Activated CD4-positive, alpha-beta T cell treated with anti-CD3 and anti-CD28 coated beads, Interleukin-2, Interleukin-4, amounts not matched to agents 100 ng/mL and 50 ng/mL, durations not matched to agents 16 hours and 8 hours (primary cell): ENCODE data around the gene PSMB5.

Experiments
- DNase-seq: peaks from one replicate; pipeline ENCODE4 v3.0.0-alpha.2; 2020; ENCODE audit warnings: low spot score

PSMB5 gene

GRCh38 chr14:23043754-23044153 is 9.1 kb upstream of the PSMB5 start:
- no peak for DNase-seq

DNA sequence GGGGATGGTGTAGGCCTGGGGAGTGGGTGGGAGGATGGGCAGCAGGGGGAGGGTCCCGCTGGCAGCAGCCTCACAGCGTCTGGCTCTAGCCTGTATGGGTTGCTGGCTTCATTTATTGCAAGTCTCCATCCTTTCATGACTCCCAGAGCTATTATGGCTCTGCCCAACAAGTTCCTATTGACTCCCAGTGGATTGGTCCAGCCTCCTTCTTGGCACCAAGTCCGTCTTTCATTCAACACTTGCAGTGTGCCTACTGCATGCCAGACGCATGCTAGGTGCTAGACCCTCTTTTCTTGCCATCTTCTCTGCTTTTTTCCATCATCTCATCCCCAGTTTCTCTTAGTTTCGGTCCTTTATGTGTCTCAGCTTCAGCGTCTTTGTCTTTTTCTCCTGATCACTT is 8.4 kb upstream of the PSMB5 start:
- DNase-seq: no peak

DNA sequence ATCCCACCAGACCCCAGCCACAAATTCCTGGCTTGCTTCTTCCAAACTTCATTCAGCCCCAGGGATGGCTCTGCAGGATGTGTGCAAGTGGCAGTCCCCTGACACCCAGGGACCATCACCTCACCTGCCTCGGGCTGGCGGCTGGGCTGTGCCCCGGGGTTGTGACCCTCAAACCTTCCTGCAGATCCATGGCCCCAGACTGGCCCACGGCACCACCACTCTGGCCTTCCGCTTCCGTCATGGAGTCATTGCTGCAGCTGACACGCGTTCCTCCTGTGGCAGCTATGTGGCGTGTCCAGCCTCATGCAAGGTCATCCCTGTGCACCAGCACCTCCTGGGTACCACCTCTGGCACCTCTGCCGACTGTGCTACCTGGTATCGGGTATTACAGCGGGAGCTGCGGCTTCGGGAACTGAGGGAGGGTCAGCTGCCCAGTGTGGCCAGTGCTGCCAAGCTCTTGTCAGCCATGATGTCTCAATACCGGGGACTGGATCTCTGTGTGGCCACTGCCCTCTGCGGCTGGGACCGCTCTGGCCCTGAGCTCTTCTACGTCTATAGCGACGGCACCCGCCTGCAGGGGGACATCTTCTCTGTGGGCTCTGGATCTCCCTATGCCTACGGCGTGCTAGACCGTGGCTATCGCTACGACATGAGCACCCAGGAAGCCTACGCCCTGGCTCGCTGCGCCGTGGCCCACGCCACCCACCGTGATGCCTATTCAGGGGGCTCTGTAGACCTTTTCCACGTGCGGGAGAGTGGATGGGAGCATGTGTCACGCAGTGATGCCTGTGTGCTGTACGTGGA is 7.7 kb upstream of the PSMB5 start, which contains the start of gene PSMB11:
TSS of gene PSMB11 (plus strand) at position 51 of the 804 bp plus-strand sequence. CDS start at position 65, 14 bp downstream.
- no peak for DNase-seq

DNA sequence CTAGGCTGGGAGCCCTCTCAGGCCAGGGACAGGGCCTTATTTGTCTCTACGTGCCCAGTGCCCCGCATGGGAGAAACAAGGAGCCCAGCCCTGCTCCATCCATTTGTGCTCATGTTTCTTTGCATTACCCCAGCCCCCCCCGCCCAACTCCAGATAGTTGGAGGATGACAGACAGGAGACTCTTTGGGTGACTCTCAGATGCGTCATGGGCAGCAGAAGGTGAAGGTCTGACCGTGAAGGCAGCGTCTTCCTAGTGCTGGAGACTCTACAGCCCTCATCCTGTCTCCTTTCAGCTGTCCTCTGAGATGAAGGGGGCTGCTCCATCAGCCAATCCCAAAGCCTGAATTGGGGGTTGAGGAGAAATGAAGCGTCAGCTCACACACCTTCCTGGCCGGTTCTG is 7.0 kb upstream of the PSMB5 start:
- no peak for DNase-seq

DNA sequence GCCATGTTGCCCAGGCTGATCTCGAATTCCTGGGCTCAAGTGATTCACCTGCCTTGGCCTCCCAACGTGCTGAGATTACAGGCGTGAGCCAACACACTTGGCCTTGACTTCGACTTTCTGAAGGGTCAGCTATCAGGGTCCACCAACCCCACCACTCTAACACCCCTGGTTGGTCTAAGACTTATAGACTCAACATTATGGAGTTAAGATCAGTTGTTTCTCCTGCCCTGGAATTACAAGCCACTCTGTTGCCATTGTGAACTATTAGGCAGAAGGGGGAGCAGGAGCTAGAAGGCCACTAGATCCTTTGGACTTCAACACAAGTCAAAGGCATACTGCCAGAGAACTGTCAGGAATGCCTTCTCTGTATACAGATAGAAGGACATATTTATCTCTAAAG is 5.4 kb upstream of the PSMB5 start:
- DNase-seq: no peak

DNA sequence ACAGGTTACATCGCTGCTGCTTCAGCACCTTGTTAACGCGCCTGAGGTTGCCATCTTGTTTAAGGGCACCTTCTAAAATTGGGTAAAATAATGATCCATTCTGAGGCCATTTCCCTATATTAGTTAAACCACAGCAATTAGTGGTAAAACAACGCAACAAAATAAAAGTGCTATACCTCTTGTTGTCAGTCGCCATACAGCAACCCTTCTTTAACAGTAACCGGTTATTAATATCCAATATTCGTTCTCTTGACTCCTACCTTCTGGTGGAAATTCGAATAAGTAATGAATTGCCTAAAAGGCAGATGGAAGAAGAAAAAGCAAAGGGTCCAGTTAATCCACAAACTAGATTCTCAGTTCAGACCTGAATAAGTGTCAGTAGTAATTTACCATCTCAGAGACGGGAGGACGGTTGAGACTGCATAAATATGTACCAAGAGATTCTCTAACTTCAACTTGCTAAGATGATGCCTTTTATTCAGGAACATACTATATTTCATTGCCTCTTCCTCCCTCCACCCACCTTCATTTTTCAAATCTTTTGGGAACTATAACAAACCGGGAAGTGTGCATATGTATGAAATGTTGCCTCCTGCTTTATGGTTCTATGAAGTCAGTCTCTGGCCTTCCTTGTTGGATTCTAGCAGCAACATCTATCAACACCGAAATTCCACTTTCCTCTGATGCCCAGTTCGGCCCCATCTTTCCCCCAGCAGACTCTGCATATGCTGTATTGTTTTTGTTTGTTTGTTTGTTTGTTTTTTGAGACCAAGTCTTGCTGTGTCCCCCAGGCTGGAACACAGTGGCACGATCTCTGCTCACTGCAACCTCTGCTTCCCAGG is 824 bp upstream of the PSMB5 start:
- DNase-seq: no peak

- no peak for DNase-seq
Measured at GRCh38 chr14:23033801-23034497, 751 bp downstream of the PSMB5 start.

- DNase-seq: no peak
Measured at GRCh38 chr14:23033251-23033727, 1.4 kb downstream of the PSMB5 start.

- no peak for DNase-seq
Measured at GRCh38 chr14:23030936-23031335, 3.8 kb downstream of the PSMB5 start.

DNA sequence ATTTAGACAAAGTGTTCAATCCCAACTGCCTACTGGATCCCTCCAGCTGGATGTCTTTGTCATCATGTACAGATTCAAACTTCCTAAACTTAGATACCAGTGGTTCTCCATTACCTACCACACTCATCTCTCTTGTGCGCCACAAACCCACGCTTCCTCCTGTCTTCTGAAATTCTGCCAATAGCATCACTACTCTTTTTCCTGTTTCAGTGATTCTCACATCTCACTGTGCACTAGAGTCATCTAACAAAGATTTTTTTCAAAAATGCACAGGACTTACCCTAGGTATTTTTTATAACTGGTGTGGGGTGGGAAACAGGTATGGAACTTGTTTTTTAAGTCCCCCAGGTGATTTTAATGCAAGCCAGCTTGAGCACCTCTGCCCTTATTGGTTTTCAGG is 5.9 kb downstream of the PSMB5 start:
- peak; percentile 47 for DNase-seq

GRCh38 chr14:23025151-23025814 is 9.4 kb downstream of the PSMB5 start:
- no peak for DNase-seq

DNA sequence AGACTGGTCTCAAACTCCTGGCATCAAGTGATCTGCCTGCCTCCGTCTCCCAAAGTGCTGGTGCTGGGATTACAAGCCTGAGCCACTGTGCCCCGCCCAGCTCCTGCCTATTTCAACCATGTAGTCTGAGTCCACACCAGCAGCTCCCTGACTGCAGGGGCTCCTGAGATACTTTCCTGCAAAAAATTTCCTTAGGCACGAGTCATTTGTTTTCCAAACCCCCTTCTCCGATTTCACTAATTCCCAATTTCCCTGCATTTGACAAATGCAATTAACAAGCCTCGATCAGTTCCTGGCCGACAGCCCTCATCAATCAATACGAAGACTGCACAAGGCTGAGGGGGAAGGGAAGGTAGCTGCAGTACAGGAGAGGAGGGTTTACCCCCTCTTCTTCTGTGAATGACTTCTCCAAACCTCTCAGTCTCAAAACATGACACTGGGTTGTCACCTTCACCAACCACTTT is 10.1 kb downstream of the PSMB5 start:
- no peak for DNase-seq

DNA sequence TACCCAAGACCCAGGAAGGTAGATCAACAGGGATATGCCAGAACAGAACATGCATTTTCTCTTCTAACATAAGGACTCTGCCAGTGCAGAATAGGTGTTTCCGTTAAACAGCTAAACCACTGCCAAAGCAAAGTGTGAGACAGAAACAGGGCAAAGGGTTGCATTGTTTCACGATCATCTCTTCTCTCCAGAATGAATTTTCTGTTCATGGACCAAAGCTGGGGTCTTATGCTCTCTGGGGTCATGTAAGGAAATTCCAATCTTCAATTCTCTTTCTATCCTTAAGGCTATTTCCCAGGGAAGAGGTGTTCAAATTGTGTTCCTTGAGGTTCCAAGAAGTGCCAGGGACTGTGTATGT is 10.9 kb downstream of the PSMB5 start:
- DNase-seq: no peak

DNA sequence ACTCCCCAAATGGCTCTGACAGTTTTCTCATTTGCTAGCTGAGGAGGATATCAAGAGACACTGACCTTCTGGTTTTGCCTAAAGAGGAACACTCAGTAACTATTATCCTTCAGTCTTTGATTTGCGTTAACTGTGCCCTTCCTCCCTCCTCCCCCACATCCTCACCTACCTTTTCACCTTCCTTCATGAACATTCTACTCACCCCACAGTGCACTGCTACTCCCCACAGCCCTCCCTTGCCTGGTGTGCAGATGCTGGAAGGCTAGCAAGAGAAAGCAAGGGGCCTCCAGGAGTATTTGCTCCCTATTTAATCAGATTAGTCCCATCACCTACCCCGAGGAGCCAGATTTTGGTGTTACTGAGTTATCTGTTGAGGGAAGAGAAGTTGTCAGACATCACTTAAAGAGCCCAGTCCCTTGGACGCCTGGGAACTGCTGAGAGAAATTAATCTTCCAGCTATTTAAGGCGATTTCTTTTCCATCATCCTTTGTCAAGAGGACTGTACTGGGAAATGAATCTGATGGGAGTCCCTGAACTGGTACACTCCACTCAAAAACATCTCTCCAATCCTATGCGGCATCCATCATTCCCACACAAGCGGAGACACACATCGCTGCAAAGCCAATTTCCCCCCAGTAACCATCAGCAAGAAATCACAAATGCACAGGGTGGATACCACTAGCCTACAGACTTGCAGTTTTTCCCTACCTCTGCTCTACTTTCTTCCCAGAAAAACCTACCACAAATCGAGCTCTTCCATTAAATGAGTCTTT is 11.5 kb downstream of the PSMB5 start:
- no peak for DNase-seq

DNA sequence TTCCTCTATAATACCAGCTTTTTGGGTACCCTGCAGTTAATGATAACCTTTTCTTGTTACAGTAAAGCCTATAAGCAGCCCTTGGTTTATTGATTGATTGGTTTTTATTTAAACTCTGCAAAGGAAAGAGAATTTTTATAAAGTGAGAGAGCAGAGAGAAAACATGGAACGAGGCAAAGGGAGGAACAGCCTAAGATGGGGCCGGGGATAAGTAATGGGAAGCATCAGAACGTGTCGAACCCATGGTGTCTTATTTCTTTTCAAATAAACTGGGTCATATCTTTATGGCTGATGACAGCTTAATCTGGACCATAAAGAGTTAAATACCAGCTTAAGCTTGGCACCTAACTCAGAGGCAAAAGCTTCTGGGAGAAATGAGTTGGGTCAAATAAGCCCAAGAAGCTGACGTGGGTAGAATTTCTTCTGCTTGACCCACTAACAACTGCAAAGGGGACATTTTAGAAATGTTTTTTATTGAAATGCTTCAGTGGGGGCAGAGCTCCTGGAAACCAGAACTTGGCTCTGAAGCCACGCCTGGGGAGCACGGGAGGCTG is 12.7 kb downstream of the PSMB5 start:
- no peak for DNase-seq

GRCh38 chr14:23021434-23021833 is 13.3 kb downstream of the PSMB5 start:
- DNase-seq: no peak

DNA sequence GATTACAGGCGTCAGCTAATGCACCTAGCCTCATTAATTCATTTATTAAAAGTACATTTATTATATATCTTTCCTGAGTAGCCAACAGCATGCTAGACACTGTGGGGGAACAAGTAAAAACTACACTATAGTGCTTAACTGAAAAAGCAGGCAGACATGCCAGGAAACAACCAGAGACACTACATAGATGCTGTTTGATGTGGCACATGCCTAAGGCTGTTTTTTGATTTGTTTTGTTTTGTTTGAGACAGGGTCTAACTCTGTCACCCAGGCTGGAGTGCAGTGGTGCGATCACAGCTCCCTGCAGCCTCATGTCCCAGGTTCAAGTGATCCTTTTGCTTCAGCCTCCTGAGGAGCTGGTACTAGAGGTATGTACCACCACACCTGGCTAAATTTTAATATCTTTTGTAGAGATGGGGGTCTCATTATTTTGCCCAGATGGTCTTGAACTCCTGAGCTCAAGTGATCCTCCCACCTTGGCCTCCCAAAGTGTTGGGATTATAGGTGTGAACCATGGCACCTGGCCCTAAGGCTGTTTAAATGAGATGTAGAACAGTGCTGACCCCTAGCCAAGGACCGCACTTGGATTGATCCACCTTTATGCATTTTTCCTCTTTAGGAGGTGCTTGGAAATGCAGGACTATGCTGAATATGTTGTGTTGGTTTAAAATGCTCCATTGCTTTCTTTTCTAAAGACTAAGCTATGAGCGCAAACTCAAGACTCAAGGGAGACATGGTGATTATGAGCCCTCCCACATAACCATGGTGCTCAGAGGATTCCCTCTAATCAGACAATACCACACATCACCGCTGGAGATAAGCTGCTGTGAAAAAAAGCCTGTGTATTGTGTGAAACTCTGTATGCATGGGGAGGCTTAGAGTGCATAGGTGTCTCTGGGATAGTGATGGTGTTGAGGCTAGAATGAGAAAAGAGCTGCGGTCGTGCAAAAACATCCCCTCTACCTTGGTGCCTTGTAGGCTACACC is 14.3 kb downstream of the PSMB5 start:
- no peak for DNase-seq

DNA sequence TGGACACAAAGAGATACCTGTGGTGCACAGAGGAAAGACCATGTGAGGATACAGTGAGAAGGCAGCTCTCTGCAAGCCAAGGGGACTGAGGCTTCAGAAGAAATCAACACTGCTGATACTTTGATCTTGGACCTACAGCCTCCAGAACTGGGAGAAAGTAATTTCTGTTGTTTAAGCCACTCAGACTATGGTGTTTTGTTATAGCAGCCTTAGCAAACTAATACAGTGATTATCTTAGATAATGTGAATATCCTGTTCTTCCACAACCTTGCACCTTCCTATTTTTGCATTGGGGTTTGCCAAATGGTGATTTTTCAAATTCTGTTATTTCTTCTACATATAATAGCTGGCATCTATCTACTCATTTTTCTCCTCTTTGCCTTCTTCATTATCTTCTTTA is 16.6 kb downstream of the PSMB5 start:
- DNase-seq: no peak

- DNase-seq: no peak
Measured at GRCh38 chr14:23017091-23017490, 17.6 kb downstream of the PSMB5 start.

- DNase-seq: no peak
Measured at GRCh38 chr14:23015618-23016017, 19.1 kb downstream of the PSMB5 start.
